ENCODE results near the gene FGFR3.

Gene FGFR3

DNA sequence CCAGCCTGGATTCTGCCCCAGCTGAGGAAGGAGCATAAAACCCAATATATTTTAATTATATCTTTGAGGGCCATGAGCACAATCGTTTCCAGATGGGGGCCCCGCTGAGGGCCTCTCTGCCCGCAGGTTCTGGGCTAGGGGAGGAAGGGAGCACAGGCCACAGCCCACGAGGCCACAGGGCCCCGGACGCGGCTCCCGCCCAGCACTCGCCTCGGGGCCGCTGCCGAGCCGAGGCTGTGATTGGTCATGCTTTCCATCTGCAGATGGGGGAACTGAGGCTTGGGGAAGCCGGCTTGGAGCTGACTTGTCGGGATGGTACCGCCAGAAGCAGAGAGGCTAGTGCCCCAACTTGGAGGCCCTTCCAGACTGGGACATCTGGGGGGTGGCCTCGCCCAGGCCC is 37.8 kb upstream of the FGFR3 start:
- Histone ChIP-seq H3K4me3 (ENCODE audit: low read length in 2 of 2) (no peak overlapping the region), H3K4me1 (ENCODE audit: control insufficient read depth in 2 of 2, insufficient read depth in 2 of 2, low read length in 2 of 2) (peaks cover 6 to 11% of the 10 kb centered on the region in 2 donors), H3K27me3 (ENCODE audit: control insufficient read depth in 2 of 2, insufficient read depth in 2 of 2, low read length in 2 of 2) (no peaks in the 10 kb centered on the region), H3K9me3 (ENCODE audit: control insufficient read depth in 2 of 2, low read length in 2 of 2) (no peaks in the 10 kb centered on the region), H3K36me3 (ENCODE audit: control insufficient read depth in 2 of 2, insufficient read depth in 2 of 2, low read length in 2 of 2) (no peaks in the 10 kb centered on the region), H3K9ac (ENCODE audit: low read depth in 1 of 2, low read length in 2 of 2) (no peak overlapping the region), H3K27ac (ENCODE audit: low read depth in 2 of 2, low read length in 2 of 2) (no peak overlapping the region)

DNA sequence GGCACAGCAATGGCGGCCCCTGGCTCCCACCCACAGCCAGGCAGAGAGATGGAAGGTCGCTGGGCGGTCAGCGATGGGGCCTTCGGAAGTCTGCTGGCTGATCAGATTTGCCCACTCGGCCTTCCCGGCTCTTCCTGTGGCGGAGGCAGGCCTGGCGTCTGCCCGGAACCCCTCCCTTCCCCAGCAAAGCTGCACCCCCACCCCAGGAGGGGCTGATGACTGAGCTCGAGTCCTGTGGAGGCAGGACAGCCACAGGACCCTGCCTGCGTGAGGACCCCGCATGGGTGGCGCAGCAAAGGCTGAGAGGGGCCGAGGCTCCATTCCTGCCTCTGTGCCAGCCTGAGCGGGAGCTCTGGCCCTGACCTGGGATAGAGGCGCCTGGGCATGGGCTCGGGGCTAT is 37.0 kb upstream of the FGFR3 start:
- H3K27ac ChIP-seq (ENCODE audit: low read depth in 2 of 2, low read length in 2 of 2): no peak overlapping the region
- no peaks in the 10 kb centered on the region for H3K27me3 ChIP-seq (ENCODE audit: control insufficient read depth in 2 of 2, insufficient read depth in 2 of 2, low read length in 2 of 2)
- no peak overlapping the region for H3K4me3 ChIP-seq (ENCODE audit: low read length in 2 of 2)
- no peak overlapping the region for H3K9ac ChIP-seq (ENCODE audit: low read depth in 1 of 2, low read length in 2 of 2)
- no peaks in the 10 kb centered on the region for H3K9me3 ChIP-seq (ENCODE audit: control insufficient read depth in 2 of 2, low read length in 2 of 2)
- H3K4me1 ChIP-seq (ENCODE audit: control insufficient read depth in 2 of 2, insufficient read depth in 2 of 2, low read length in 2 of 2): peaks cover 6 to 11% of the 10 kb centered on the region in 2 donors
- H3K36me3 ChIP-seq (ENCODE audit: control insufficient read depth in 2 of 2, insufficient read depth in 2 of 2, low read length in 2 of 2): no peaks in the 10 kb centered on the region

DNA sequence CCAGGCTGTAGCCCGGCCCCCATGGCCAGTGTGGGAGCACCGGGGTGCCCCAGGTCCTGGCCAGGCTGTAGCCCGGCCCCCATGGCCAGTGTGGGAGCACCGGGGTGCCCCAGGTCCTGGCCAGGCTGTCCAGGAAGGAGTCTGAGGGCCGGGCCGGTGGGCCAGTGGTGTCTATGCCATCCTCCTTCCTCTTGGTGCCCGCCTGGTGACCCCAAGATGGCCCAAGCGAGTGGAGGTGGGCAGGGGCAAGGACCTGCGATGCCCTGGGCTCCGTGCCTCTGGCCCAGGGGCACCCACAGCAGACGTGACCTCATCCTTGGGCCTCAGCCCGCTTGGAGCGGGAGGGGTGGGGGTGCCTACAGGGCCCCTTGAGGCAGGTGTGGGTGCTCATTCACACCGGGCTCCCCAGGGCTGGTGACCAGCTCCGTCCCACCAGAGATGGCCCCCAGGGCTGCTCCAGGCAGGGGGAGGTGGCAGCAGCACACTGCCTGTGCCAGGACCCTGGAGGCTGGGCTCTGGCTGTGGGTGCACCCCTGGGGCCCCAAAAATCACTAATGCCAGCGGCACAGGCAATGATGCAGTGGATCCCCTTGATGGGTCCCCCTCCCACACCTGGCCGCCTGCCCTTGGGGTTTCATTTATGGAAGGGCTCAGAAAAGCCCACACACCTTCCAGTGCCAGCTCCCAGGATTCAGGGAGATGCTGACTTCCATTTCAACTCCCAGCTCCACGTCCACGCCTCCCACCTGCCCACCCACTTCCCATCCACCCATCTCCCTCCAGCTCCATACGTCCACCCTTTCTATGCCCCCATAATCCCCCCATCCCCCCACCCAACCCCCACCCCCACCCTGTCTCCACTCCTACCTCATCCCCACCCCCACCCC is 36.0 kb upstream of the FGFR3 start:
- no peak overlapping the region for H3K9ac ChIP-seq (ENCODE audit: low read depth in 1 of 2, low read length in 2 of 2)
- no peak overlapping the region for H3K27ac ChIP-seq (ENCODE audit: low read depth in 2 of 2, low read length in 2 of 2)
- H3K4me1 ChIP-seq (ENCODE audit: control insufficient read depth in 2 of 2, insufficient read depth in 2 of 2, low read length in 2 of 2): peaks cover 4 to 8% of the 10 kb centered on the region in 2 donors
- H3K9me3 ChIP-seq (ENCODE audit: control insufficient read depth in 2 of 2, low read length in 2 of 2): no peaks in the 10 kb centered on the region
- no peak overlapping the region for H3K4me3 ChIP-seq (ENCODE audit: low read length in 2 of 2)
- no peaks in the 10 kb centered on the region for H3K36me3 ChIP-seq (ENCODE audit: control insufficient read depth in 2 of 2, insufficient read depth in 2 of 2, low read length in 2 of 2)
- H3K27me3 ChIP-seq (ENCODE audit: control insufficient read depth in 2 of 2, insufficient read depth in 2 of 2, low read length in 2 of 2): no peaks in the 10 kb centered on the region

DNA sequence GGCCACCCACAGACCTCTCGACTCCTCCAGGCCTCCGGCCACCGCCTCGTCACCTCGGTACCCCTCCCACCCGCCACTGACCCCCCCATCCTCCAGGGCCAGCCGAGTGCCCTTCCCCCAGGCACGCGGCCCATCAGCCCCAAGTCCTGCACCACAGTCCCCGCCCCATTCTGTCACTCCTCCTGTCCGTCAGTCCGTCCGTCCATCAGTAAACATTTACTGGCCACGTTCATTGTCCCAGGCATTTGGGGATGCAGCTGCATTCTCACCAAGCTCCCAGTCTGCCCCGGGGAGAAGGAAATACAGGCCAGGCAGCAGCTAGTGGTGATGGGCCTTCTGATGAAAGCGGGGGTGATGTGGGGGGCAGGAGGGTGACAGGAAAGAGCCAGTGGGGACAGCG is 35.3 kb upstream of the FGFR3 start:
- H3K27me3 ChIP-seq (ENCODE audit: control insufficient read depth in 2 of 2, insufficient read depth in 2 of 2, low read length in 2 of 2): peaks cover 3 to 5% of the 10 kb centered on the region in 2 donors
- no peak overlapping the region for H3K9ac ChIP-seq (ENCODE audit: low read depth in 1 of 2, low read length in 2 of 2)
- H3K27ac ChIP-seq (ENCODE audit: low read depth in 2 of 2, low read length in 2 of 2): no peak overlapping the region

DNA sequence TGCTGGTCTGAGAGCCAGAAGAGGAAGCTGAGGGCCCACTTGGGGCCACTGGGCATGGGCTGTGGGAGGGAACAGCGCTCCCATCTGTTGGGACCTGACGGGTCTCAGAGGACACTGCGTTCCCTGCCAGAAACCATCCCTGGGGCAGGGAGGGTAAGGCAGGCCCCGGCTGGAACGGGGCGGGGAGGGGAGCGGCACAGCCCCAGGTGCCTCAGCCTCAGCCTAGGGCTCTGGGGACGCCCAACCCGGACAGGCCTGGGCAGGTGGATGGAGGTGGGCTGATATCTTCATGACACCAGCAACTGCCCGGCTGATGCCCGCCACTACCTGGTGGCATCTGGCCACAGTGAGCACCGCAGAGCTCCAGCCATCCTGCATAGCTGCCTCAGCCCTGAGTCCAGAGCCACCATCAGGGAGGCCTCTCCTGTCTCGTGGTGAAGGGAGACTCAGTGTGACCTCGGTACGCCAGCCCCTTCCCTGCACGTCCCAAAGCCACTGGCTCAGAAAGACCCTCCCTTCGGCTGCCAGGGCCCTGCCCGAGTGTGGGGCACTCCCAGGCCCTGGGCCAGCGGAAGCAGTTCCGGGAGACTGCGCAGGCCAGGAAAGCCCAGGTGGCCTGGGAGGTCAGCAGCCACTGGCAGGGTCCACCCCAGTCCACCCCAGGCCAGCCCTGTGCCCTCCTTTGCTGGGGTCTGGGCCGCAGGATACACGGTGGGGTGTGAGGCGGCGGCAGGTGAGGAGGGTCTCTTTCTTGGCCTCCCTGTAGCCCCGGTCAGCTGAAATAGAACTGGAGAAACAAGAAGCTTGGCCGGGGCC is 34.6 kb upstream of the FGFR3 start:
- Histone ChIP-seq H3K4me1 (ENCODE audit: control insufficient read depth in 2 of 2, insufficient read depth in 2 of 2, low read length in 2 of 2) (no peaks in the 10 kb centered on the region), H3K36me3 (ENCODE audit: control insufficient read depth in 2 of 2, insufficient read depth in 2 of 2, low read length in 2 of 2) (no peaks in the 10 kb centered on the region), H3K9me3 (ENCODE audit: control insufficient read depth in 2 of 2, low read length in 2 of 2) (no peaks in the 10 kb centered on the region), H3K27me3 (ENCODE audit: control insufficient read depth in 2 of 2, insufficient read depth in 2 of 2, low read length in 2 of 2) (peaks cover 5% of the 10 kb centered on the region in 2 donors), H3K9ac (ENCODE audit: low read depth in 1 of 2, low read length in 2 of 2) (no peak overlapping the region), H3K27ac (ENCODE audit: low read depth in 2 of 2, low read length in 2 of 2) (no peak overlapping the region), H3K4me3 (ENCODE audit: low read length in 2 of 2) (no peak overlapping the region)

More for the DNA sequence above, 35.3 kb upstream of the FGFR3 start:
- Histone ChIP-seq H3K4me1 (ENCODE audit: control insufficient read depth in 2 of 2, insufficient read depth in 2 of 2, low read length in 2 of 2) (peaks cover 1% of the 10 kb centered on the region in 2 donors), H3K36me3 (ENCODE audit: control insufficient read depth in 2 of 2, insufficient read depth in 2 of 2, low read length in 2 of 2) (no peaks in the 10 kb centered on the region), H3K9me3 (ENCODE audit: control insufficient read depth in 2 of 2, low read length in 2 of 2) (no peaks in the 10 kb centered on the region), H3K4me3 (ENCODE audit: low read length in 2 of 2) (no peak overlapping the region)

DNA sequence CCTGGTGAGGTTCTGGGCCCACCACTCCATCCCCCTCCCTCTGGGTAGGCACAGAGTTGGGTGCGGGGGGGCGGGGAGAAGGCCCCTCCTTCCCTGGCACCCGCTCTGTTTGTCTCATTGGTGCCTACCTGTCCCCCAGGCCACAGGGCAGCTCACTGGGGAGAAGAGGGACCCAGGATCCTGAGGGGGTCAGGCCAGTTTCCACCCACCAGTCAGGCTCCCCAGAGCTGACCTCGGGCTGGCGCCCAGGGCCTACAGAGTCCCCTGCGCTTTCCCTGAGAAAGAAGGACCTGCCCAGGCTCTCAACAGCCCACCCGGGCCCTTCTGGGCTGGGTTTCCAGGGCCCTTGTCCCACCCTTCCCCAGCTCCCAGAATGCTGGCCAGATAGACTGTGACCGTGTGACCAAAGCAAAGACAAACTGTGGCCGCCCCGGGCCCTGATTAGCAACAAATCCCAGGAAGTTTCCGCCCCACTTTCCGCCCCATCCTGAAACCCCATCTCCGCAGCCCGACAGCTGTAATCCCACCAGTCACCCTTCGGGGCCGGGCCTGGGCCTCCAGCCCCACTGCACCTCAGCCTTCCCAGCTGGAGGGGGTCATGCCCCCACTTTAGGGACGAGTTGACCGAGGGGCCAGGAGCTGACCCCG is 33.8 kb upstream of the FGFR3 start:
- no peak overlapping the region for H3K27ac ChIP-seq (ENCODE audit: low read depth in 2 of 2, low read length in 2 of 2)

DNA sequence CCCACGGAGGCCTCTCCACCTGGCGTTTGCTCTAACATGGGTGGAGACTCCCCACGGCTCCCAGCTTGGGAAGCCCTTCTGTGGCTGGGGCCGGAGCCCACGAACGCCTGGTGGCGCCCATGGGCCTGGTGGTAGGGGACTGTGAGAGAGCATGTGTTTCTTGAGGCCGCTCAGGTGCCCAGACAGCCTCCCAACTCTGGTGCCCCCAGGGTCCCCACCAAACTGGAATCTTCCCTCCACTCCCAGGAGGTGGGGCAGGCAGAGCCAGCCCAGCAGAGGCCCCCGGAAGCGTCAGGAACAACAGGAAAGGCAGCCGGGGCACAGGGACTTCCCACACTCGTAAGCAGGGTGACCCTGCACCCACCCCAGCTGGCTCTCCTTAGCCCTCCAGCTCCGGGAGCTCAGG is 33.3 kb upstream of the FGFR3 start:
- Histone ChIP-seq H3K36me3 (ENCODE audit: control insufficient read depth in 2 of 2, insufficient read depth in 2 of 2, low read length in 2 of 2) (no peaks in the 10 kb centered on the region), H3K9ac (ENCODE audit: low read depth in 1 of 2, low read length in 2 of 2) (no peak overlapping the region), H3K4me1 (ENCODE audit: control insufficient read depth in 2 of 2, insufficient read depth in 2 of 2, low read length in 2 of 2) (peaks cover 4% of the 10 kb centered on the region in 2 donors), H3K9me3 (ENCODE audit: control insufficient read depth in 2 of 2, low read length in 2 of 2) (no peaks in the 10 kb centered on the region), H3K27ac (ENCODE audit: low read depth in 2 of 2, low read length in 2 of 2) (no peak overlapping the region), H3K4me3 (ENCODE audit: low read length in 2 of 2) (no peak overlapping the region), H3K27me3 (ENCODE audit: control insufficient read depth in 2 of 2, insufficient read depth in 2 of 2, low read length in 2 of 2) (peaks cover 5 to 8% of the 10 kb centered on the region in 2 donors)

More for the DNA sequence above, 33.8 kb upstream of the FGFR3 start:
- Histone ChIP-seq H3K4me3 (ENCODE audit: low read length in 2 of 2) (no peak overlapping the region), H3K27me3 (ENCODE audit: control insufficient read depth in 2 of 2, insufficient read depth in 2 of 2, low read length in 2 of 2) (peaks cover 5 to 8% of the 10 kb centered on the region in 2 donors), H3K36me3 (ENCODE audit: control insufficient read depth in 2 of 2, insufficient read depth in 2 of 2, low read length in 2 of 2) (no peaks in the 10 kb centered on the region), H3K4me1 (ENCODE audit: control insufficient read depth in 2 of 2, insufficient read depth in 2 of 2, low read length in 2 of 2) (peaks cover 4% of the 10 kb centered on the region in 2 donors), H3K9ac (ENCODE audit: low read depth in 1 of 2, low read length in 2 of 2) (no peak overlapping the region), H3K9me3 (ENCODE audit: control insufficient read depth in 2 of 2, low read length in 2 of 2) (no peaks in the 10 kb centered on the region)

DNA sequence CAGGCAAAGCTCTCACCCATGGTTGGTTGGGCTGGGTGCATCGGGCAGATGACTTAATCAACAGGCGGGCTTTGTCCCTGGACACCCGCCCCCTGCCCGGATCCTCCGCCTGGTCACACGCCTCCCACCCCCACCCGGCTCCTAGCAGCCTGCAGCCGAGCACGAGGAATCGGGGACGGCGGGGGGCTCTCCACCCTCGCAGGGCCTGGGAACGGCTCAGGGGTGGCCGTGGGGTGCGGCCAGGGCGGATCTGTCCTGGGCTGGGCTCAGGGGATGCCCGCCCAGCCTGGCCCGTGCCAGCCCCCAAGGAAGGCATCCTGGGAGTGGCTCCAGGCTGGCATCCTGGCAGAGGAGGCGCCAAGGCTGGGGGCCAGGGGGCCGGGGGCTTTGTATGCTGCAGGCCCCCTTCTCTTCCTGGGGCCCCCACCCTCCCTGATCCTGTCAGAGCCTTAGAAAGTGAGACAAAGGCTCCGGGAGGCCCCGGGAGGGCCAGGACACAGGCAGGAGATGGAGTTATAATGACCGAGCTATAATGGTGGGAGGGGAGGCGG is 32.5 kb upstream of the FGFR3 start:
- Histone ChIP-seq H3K4me3 (ENCODE audit: low read length in 2 of 2) (no peak overlapping the region), H3K36me3 (ENCODE audit: control insufficient read depth in 2 of 2, insufficient read depth in 2 of 2, low read length in 2 of 2) (no peaks in the 10 kb centered on the region), H3K27me3 (ENCODE audit: control insufficient read depth in 2 of 2, insufficient read depth in 2 of 2, low read length in 2 of 2) (peaks cover 5 to 8% of the 10 kb centered on the region in 2 donors), H3K4me1 (ENCODE audit: control insufficient read depth in 2 of 2, insufficient read depth in 2 of 2, low read length in 2 of 2) (peaks cover 4% of the 10 kb centered on the region in 2 donors), H3K27ac (ENCODE audit: low read depth in 2 of 2, low read length in 2 of 2) (no peak overlapping the region), H3K9ac (ENCODE audit: low read depth in 1 of 2, low read length in 2 of 2) (no peak overlapping the region), H3K9me3 (ENCODE audit: control insufficient read depth in 2 of 2, low read length in 2 of 2) (no peaks in the 10 kb centered on the region)

DNA sequence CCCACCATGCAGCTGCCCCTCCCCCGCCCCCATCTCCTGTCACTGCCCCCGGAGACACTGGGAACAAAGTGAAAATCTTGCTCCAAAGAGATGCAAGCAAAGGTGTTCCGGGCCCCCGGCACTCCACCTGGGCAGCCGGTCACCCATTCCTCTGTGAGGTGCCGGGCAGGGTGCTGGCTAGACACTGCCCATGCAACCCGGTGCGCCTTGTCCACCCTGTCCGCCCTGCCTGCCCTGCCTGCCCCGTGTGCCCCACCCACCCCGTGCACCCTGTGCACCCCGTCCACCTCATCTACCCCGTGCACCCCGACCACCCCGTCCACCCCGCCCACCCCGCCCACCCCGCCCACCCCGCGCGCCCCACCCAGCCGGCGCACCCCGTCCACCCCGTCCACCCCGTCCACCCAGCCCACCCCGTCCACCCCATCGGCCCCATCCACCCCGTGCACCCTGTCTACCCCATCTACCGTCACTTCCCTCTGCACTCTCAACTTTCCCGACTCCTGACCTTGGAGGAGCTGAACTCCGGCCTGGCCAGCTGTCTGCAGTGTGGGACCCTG is 31.9 kb upstream of the FGFR3 start:
- no peak overlapping the region for H3K27ac ChIP-seq (ENCODE audit: low read depth in 2 of 2, low read length in 2 of 2)
- no peaks in the 10 kb centered on the region for H3K9me3 ChIP-seq (ENCODE audit: control insufficient read depth in 2 of 2, low read length in 2 of 2)
- peaks cover 4% of the 10 kb centered on the region in 2 donors for H3K4me1 ChIP-seq (ENCODE audit: control insufficient read depth in 2 of 2, insufficient read depth in 2 of 2, low read length in 2 of 2)

More for the DNA sequence above, 31.9 kb upstream of the FGFR3 start:
- no peaks in the 10 kb centered on the region for H3K36me3 ChIP-seq (ENCODE audit: control insufficient read depth in 2 of 2, insufficient read depth in 2 of 2, low read length in 2 of 2)
- no peak overlapping the region for H3K9ac ChIP-seq (ENCODE audit: low read depth in 1 of 2, low read length in 2 of 2)
- H3K4me3 ChIP-seq (ENCODE audit: low read length in 2 of 2): no peak overlapping the region
- peaks cover 8 to 9% of the 10 kb centered on the region in 2 donors for H3K27me3 ChIP-seq (ENCODE audit: control insufficient read depth in 2 of 2, insufficient read depth in 2 of 2, low read length in 2 of 2)
